GM21737 (cell line): Measurements from ENCODE around the gene IP6K1.
A peak's percentile ranks its signal among the peaks of the same experiment; 100 is the strongest.
"Not testable (repeated sequence)": the region's sequence is repeated elsewhere in the genome, so short reads cannot be mapped to it uniquely, and the experiment has no call there.

Source experiments
- ATAC-seq: cut with Tn5 transposase; IDR thresholded peaks from one replicate; pipeline ENCODE4 v1.9.1; 2021; ENCODE audit warnings: mild to moderate bottlenecking, moderate library complexity; ENCODE audit not compliant: unreplicated experiment

The IP6K1 gene

DNA sequence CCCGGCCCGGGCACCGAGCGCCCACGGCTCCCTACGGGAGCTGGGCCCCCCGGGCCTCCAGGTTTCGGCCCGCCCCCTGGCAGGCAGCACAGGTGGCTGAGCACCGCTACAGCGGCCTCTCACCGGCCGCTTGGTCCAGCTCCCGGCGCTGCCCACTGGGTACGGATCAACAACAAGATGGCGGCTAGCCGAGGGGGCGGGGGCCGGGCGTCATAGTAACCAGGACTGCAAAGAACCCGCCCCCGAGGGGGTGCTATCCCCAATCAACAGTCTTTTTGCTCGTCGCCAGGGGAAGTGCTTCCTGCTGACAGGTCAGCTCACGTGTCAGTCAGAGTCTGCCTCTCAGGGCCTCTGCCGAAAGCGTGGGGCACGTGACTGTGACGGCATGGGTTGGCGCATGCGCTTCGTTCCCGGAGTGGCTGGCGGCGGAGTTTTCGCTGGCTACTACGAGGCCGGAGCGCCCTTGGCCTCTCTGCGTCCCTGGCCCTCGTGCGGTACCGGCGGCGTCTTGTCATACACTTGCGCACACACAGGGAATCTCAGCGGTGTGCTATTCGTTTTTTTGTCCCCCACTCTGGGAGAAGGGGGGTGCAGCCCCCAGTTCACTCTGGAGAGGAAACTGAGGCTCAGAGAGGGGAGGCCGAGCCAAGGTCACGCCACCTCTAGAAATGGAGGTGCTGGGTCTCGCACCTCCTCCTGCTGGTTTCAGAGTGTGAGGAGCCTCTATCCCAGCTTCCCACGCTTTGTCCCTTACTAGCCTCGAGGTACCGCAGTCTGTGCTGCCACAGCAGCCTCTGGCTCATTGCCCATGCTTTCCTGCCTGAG lies at the start of gene IP6K1:
TSS of gene IP6K1 (minus strand) at position 186 of the 825 bp plus-strand sequence. CDS start 38,502 bp downstream, outside the sequence.
- ATAC-seq: peak; percentile 96

- no peak for ATAC-seq
These were observed 45.0 kb upstream of the IP6K1 start for GRCh38 chr3:49831341-49831740.

DNA sequence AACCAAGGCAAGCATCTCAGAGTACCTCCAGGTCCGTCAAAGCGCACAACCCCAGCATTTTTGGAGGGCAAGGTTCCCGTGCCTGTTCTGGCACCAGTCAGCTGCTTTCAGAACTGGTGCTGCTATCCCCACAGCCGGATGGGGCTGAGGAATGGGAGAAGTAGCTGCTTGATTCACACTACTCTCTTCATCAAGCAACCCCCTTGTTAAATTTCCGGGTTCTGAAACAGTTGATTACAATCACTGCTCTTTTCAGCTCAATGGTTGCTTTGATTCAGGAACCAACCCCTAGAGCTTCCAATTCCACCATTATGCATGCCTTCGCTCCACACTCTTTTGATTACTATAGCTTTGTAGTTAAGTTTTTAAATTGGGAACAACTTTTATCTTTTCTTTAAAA lies 39.7 kb upstream of the IP6K1 start:
- ATAC-seq: no peak

GRCh38 chr3:49823131-49823530 lies 36.8 kb upstream of the IP6K1 start:
- not testable (repeated sequence) for ATAC-seq

- peak; percentile 68 for ATAC-seq
These were observed 27.3 kb upstream of the IP6K1 start, which contains the start of gene UBA7 for GRCh38 chr3:49813497-49814174. Gene UBA7, minus strand, starts transcription at chr3:49813953. Its CDS starts 166 bp downstream, at chr3:49813787.

DNA sequence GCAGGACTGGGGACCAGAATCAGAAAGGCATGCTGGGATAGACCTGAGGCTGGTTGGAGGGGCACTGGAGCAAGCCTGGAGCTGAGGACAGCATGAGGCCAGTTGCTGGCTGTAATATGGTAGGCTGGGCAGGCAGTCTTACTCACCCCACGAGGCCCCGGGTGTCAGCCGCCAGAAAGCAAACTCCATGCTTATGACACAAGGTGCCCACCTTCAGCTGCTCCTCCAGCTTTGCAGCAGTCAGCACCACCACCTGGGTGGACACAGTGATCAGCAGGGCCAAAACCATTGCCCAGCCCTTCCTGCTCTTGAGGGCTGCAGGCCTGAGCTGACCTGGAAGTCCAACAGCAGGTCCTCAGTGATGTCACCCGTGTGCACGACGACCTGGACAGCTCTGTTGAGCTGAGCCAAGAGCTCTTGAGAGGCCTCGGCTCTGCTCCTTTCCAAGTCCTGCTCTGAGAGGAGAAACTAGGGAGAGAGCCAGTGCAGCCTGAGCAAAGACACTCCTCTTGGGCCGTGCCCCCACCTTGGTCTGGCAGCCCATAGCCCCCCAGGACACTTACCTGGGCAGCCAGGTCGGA lies 26.7 kb upstream of the IP6K1 start:
- no peak for ATAC-seq

DNA sequence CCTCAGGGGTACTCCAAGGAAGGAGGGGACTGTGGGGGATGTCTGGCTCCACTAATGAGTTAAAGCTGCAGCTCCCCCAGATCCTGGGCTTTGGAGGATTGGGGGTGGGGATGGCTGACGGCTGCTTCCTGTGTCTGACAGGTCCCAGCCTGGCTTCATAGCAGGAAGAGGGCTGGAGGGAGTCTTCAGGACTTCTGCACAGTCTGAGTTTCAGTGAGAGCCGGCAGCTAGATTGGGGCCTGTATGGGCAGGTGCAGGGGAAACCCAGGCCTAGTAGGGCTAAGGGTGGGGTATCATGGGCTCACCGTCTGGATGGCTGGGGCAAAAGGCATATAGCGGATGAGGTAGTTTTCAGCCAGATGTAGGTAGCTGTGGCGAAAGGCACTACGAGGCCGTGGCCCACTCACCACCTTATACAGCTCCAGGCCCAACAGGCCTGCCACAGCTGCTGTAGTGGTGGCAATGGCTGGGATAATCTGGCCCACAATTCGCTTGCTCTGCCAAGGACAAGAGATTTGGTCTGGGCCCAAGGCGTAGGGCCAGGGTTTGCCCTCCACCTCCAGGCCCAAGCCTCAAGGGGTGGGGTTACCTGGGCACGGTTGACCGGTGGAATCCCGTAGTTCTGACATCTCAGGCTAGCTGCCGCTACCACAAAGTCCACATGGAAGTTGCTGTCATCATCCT lies 21.2 kb upstream of the IP6K1 start:
- ATAC-seq: no peak

DNA sequence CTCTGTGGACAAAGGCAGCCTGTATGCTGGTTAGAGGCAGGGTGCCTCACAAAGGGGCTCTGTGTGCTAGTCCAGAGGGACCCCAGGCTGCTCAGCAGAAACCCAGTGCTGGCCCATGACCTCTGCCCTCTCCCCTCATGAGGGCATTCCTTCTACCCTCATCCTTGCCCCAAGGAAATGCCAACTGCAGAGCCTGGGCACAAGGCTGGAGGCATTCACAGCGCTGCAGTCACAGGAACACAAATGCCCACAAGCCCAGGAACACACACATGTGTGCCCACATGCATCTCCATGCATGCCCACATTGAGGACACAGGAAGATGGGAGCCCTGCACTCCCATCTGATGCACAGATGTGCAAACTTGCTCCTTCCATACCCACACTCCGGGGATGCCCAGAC lies 20.5 kb upstream of the IP6K1 start:
- no peak for ATAC-seq

GRCh38 chr3:49805897-49806701 lies 19.8 kb upstream of the IP6K1 start:
- no peak for ATAC-seq

DNA sequence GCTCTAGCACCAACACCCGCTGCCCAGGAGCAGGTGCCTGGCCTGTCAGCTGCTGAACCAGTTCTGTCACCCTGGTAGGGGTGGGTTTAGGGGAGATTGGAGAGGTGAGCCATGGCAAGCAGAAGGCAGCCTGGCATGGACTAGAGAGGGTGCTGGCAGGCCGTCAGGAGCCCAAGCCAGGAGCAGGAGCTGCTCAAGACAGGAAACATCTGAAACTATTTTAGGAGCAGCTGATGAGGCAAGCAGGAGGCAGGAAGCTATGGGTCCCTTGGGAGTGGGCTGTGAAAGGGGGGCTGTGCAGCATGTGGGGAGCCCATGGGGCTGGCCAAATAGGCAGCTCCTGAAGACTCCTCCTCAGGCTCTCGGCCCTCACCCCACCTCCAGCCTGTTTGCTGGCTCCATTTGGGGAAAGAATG lies 19.0 kb upstream of the IP6K1 start:
- ATAC-seq: no peak

DNA sequence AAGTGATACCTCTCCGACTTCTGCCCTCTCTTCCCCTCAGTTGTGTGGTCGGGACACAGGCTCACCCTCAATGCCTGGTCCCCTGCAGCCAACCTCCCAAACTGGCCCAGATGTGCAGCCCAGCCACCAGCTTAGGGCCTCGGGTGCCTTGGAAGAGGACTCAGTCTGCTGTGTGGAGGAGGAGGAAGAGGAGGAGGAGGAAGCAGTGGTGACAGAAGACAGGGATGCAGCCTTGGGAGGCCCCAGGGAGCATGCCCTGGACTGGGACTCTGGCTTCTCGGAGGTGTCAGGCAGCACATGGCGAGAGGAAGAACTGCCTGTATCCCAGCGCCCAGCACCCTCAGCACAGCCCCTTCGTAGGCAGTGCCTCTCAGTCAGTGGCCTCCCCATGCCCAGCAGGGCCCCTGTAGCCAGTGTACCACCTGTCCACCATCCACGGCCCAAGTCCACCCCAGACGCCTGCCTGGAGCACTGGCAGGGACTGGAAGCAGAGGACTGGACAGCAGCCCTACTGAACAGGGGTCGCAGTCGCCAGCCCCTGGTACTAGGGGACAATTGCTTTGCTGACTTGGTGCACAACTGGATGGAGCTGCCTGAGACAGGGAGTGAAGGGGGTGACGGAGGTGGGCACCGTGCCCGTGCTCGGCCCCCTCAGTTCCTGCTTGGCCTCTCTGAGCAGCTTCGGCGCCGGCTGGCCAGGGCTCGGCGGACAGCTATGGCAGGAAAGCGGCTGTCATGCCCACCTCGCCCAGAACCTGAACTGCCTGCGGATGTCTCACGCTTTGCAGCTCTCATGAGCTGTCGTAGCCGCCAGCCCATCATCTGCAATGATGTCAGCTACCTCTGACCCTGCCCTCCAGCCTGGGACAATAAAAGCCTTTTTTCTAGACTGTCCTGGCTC lies 18.0 kb upstream of the IP6K1 start:
- no peak for ATAC-seq

- peak; percentile 3 for ATAC-seq
These were observed 17.3 kb upstream of the IP6K1 start for GRCh38 chr3:49803465-49804140.

DNA sequence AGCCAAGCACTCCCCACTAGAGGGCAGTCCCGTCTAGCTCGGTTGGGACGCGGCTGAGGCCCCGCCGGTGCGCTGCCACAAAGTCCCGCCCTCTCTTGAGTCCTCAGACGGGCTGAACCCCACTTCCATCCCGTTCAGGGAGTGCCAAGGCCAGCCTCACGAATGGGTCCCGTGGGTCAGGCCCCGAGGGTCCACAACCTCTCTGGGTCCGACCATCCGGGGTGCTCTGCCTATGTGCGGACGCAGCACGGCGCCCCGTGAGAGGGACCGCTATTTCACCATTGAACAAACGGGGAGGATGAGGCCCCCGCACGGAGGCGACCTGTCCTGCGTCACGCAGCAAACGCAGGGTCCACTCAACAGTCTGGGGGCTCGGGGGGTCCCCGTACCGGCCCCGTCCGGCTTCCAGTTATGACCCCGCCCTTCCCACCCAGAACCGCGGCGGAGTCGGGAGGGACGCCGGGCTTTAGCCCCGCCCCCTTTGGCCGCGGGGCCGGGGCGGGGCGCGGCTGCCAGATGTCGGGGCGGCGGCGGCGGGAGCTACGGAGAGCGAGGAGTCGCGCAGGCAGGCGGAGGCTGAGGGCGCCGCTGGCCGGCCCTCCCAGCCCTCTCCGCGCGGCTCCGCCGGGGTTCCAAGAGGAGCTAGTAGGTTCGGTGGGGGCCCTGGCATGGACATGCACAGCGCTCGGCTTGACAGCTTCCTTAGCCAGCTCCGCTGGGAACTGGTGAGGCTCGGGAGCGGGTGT lies 16.6 kb upstream of the IP6K1 start, which contains the start of gene INKA1:
TSS of gene INKA1 (plus strand) at position 543 of the 746 bp plus-strand sequence. CDS start at position 675, 132 bp downstream.
- peak; percentile 49 for ATAC-seq

- ATAC-seq: no peak
These were observed 14.8 kb upstream of the IP6K1 start for GRCh38 chr3:49801160-49801559.

DNA sequence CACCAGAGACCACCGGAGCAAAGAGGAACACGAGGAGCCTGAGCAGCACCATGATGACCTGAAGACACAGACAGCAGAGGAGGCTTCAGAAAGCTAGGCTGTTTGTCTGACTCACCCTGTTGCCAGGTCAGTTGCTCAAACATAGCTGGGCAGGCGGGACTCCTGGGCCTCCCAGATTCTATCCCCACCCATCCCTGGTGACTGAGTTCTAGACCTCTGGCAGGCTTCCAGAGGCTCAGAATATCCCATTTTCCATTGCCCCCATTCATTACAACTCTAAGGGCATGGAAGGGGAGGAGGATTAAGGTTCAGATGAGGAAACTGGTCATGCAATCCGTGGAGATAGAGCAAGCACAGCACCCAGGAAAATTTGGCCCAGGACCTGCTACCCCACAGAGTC lies 13.4 kb upstream of the IP6K1 start, which contains the start of gene CDHR4:
TSS of gene CDHR4 (minus strand) at position 113 of the 400 bp plus-strand sequence. CDS start at position 52, 61 bp downstream.
- ATAC-seq: no peak

DNA sequence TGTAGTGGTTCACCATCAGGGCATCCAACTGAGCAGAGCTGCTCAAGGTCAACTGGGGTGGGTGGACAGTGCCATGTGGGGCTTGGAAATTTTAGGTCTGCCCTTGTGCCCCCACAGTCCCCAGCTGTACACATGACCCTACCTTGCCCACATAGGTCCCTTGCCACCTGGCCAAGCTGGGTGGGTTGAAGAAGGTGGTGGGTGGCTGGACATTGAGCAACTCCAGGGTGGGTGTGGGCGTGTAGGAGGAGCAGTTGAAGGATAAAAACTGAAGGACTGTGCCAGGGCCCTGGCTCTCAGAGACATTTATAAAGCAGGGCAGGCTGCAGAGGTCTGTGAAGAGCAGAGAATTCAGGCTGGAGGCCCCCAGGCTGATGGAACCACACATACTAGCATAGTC lies 12.8 kb upstream of the IP6K1 start:
- no peak for ATAC-seq
